Motor neuron (in vitro differentiated cells): ENCODE results near the gene EMC10. TPM values are rescaled to one million over a fixed set of nuclear protein-coding genes. Genes with fewer than 3 reads are reported as not detected.
A peak's percentile ranks its signal among the peaks of the same experiment; 100 is the strongest.

Source experiments
- ATAC-seq, 8 experiments: fragments of 200-7000 bp; cut with Tn5 transposase; replicated peaks in 6 of 8; 2 replicates each; pipeline ENCODE4 v1.8.0; 2021; ENCODE audit warnings: mild to moderate bottlenecking in 8 of 8, moderate library complexity in 8 of 8
- H3K27ac ChIP-seq, 2 donors: fragments of 250-450 bp; sonication (Bioruptor Pico); 2 replicates each; pipeline ENCODE4 v1.9.0; 2021; ENCODE audit warnings: antibody characterized with exemption in 2 of 2, mild to moderate bottlenecking in 2 of 2, moderate library complexity in 1 of 2
- H3K4me1 ChIP-seq, 2 donors: fragments of 250-450 bp; sonication (Bioruptor Pico); replicated peaks in 1 of 2; 2 replicates each; pipeline ENCODE4 v1.6.1; 2021; ENCODE audit warnings: antibody characterized with exemption in 2 of 2, mild to moderate bottlenecking in 2 of 2, moderate library complexity in 1 of 2
- H3K4me3 ChIP-seq, 5 donors: fragments of 250-450 bp; sonication (Bioruptor Pico); 2 replicates each; pipeline ENCODE4 v1.9.0; 2021; ENCODE audit warnings: antibody characterized with exemption in 5 of 5, mild to moderate bottlenecking in 5 of 5, moderate library complexity in 4 of 5
- WGBS, 10 experiments: fragments of 450-650 bp; shearing (Covaris generic); methylation state at CpG; one replicate each; pipeline ENCODE4 v1.0.0; 2022; 5-methylcytosine and 5-hydroxymethylcytosine counted together
- in situ Hi-C, 9 experiments: fragments of 400-800 bp; cut with MboI; loops; one replicate each; pipeline ENCODE4 v1.15.0; 2021; ENCODE audit warnings: low sequenced_read_pairs in 9 of 9, low pct_unique_long_range_greater_than_20kb in 2 of 9; ENCODE audit not compliant: unreplicated experiment in 9 of 9
- total RNA-seq, 8 experiments: library from RNA; unstranded; fragments of 300-600 nt; gene quantifications; 2 replicates each; pipeline versions ENCODE4 v1.2.3 to v1.2.4, GENCODE V29; 2022

Gene EMC10
- 100 to 1,000 TPM in 3 of 8 experiments, 10 to 100 TPM in 5; 46.0 to 183 (median 90.3) TPM for total RNA-seq

- peak within 1 kb of the TSS; percentile 57 to 97 (median 78) for H3K4me3 ChIP-seq
- peak within 1 kb of the TSS; percentile 91 to 95 for H3K27ac ChIP-seq
- in situ Hi-C loops, result no loop called here
- peaks cover 5 to 9% of the 10 kb centered on the region in 2 donors for H3K4me1 ChIP-seq
- 0 to 39% (median 20%) methylated on average over 1 to 4 of the region's 58 CpGs; no CpG with 5 or more reads in 6 of the 10 experiments for WGBS, 10 experiments
- ATAC-seq, result peak; percentile 86 to 94 (median 90)
Observed at GRCh38 chr19:50476224-50476906, at the start of gene EMC10, which contains the start of gene GARIN5A. EMC10 (plus strand) TSS chr19:50476507; CDS start chr19:50476545, 38 bp downstream. GARIN5A (minus strand) TSS chr19:50476848; CDS start chr19:50476388, 460 bp downstream.

GRCh38 chr19:50427318-50427925 is 48.9 kb upstream of the EMC10 start:
- peaks cover 4 to 7% of the 10 kb centered on the region in 2 donors for H3K4me1 ChIP-seq
- no peak overlapping the region for H3K27ac ChIP-seq
- ATAC-seq, result no peak
- WGBS, 10 experiments, result 80 to 90% (median 89%) methylated on average over 2 to 6 of the region's 26 CpGs; no CpG with 5 or more reads in 5 of the 10 experiments
- H3K4me3 ChIP-seq, result no peak overlapping the region
- in situ Hi-C loops, result no loop called here

DNA sequence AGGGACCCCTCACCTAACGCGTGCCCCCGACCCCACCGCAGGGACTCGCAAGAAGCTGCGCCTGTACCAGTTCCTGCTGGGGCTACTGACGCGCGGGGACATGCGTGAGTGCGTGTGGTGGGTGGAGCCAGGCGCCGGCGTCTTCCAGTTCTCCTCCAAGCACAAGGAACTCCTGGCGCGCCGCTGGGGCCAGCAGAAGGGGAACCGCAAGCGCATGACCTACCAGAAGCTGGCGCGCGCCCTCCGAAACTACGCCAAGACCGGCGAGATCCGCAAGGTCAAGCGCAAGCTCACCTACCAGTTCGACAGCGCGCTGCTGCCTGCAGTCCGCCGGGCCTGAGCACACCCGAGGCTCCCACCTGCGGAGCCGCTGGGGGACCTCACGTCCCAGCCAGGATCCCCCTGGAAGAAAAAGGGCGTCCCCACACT is 48.3 kb upstream of the EMC10 start:
- H3K27ac ChIP-seq, result no peak overlapping the region
- in situ Hi-C loops, result no loop called here
- WGBS, 10 experiments, result 10 to 68% methylated on average over 2 to 5 of the region's 38 CpGs; no CpG with 5 or more reads in 8 of the 10 experiments
- ATAC-seq, result peak; percentile 15 to 72 (median 50)
- peaks cover 4 to 10% of the 10 kb centered on the region in 2 donors for H3K4me1 ChIP-seq
- peak overlapping the region in 1 of 5 donors; percentile 4 for H3K4me3 ChIP-seq

- Histone ChIP-seq H3K4me3 (no peak overlapping the region), H3K27ac (no peak overlapping the region), H3K4me1 (peaks cover 4 to 10% of the 10 kb centered on the region in 2 donors)
- ATAC-seq, result no peak
- WGBS, 10 experiments, result 40 to 75% (median 71%) methylated on average over 1 to 3 of the region's 7 CpGs; no CpG with 5 or more reads in 5 of the 10 experiments
- in situ Hi-C loops, result no loop called here
Observed at GRCh38 chr19:50428772-50429463, 47.4 kb upstream of the EMC10 start.

GRCh38 chr19:50430888-50431342 is 45.4 kb upstream of the EMC10 start:
- H3K27ac ChIP-seq, result no peak overlapping the region
- in situ Hi-C loops, result no loop called here
- WGBS, 10 experiments, result 0 to 65% (median 32%) methylated on average over 1 to 9 of the region's 13 CpGs; no CpG with 5 or more reads in 2 of the 10 experiments
- H3K4me3 ChIP-seq, result peak overlapping the region in 1 of 5 donors; percentile 49
- peaks cover 4 to 10% of the 10 kb centered on the region in 2 donors for H3K4me1 ChIP-seq
- ATAC-seq, result no peak

- peak; percentile 69 to 95 (median 93) for ATAC-seq
- 1 to 67% (median 8%) methylated on average over 1 to 20 of the region's 54 CpGs; no CpG with 5 or more reads in 6 of the 10 experiments for WGBS, 10 experiments
- no peak overlapping the region for H3K27ac ChIP-seq
- in situ Hi-C loops, result no loop called here
- H3K4me3 ChIP-seq, result peak overlapping the region; percentile 48 to 83 (median 59)
- peaks cover 4 to 10% of the 10 kb centered on the region in 2 donors for H3K4me1 ChIP-seq
Observed at GRCh38 chr19:50431343-50432220, 44.7 kb upstream of the EMC10 start.

- in situ Hi-C loops, result no loop called here
- ATAC-seq, result peak in 3 of 8 experiments; percentile 46 to 55 (median 54)
- Histone ChIP-seq H3K27ac (no peak within 1 kb of the TSS), H3K4me1 (peaks cover 4 to 10% of the 10 kb centered on the region in 2 donors), H3K4me3 (peak within 1 kb of the TSS; percentile 48 to 83 (median 59))
- WGBS, 10 experiments, result 31 to 32% methylated on average over 6 to 7 of the region's 40 CpGs; no CpG with 5 or more reads in 8 of the 10 experiments
Observed at GRCh38 chr19:50432221-50433028, 43.9 kb upstream of the EMC10 start, which contains the start of gene MYBPC2. MYBPC2 (plus strand) TSS chr19:50432892; CDS start chr19:50432954, 62 bp downstream.

- in situ Hi-C loops, result no loop called here
- ATAC-seq, result no peak
- Histone ChIP-seq H3K4me3 (no peak overlapping the region), H3K4me1 (peaks cover 0 to 4% of the 10 kb centered on the region in 2 donors), H3K27ac (no peak overlapping the region)
- WGBS, 10 experiments, result 40 to 92% (median 79%) methylated on average over 1 to 8 of the region's 19 CpGs; no CpG with 5 or more reads in 4 of the 10 experiments
Observed at GRCh38 chr19:50433201-50434180, 42.8 kb upstream of the EMC10 start.

GRCh38 chr19:50434525-50434924 is 41.8 kb upstream of the EMC10 start:
- in situ Hi-C loops, result no loop called here
- Histone ChIP-seq H3K27ac (no peak overlapping the region), H3K4me1 (peaks cover 0 to 4% of the 10 kb centered on the region in 2 donors), H3K4me3 (no peak overlapping the region)
- 5 to 80% (median 45%) methylated on average over 1 to 7 of the region's 12 CpGs; no CpG with 5 or more reads in 5 of the 10 experiments for whole genome bisulfite sequencing, 10 experiments
- ATAC-seq, result no peak

- Histone ChIP-seq H3K4me1 (peaks cover 0 to 4% of the 10 kb centered on the region in 2 donors), H3K27ac (no peak overlapping the region), H3K4me3 (no peak overlapping the region)
- WGBS, 10 experiments, result 89% methylated on average over 5 of the region's 17 CpGs; no CpG with 5 or more reads in 9 of the 10 experiments
- in situ Hi-C loops, result no loop called here
- no peak for ATAC-seq
Observed at GRCh38 chr19:50435221-50435620, 41.1 kb upstream of the EMC10 start.
